ENCODE results near the gene CLASRP. TPM values are rescaled to one million over a fixed set of nuclear protein-coding genes. Genes with fewer than 3 reads are reported as not detected.

The CLASRP gene
- total and polyA plus RNA-seq, 9 of the 15 experiments (the other 6 are each of a cell fraction or from before 2014, with no cell fraction given): 0.94 to 86.3 (median 44.0) TPM

GRCh38 chr19:45090606-45091005 is 51.8 kb downstream of the CLASRP start (continued):
- TF ChIP-seq THAP12 (CRISPR knock-in tag; IDR thresholded peaks at IDR 0.05) (no peak), ZBTB12 (CRISPR knock-in tag; IDR thresholded peaks at IDR 0.05) (no peak), GTF2F1 (IDR thresholded peaks at IDR 0.05; ENCODE audit: low read depth, low read length) (no peak), PKNOX1 (IDR thresholded peaks at IDR 0.05) (no peak), ZNF592 (IDR thresholded peaks at IDR 0.05) (no peak), SP1 (CRISPR knock-in tag; IDR thresholded peaks at IDR 0.05) (no peak), ZNF274 (IDR thresholded peaks at IDR 0.05; ENCODE audit: borderline replicate concordance, low read depth, low read length) (no peak), E2F4 (CRISPR knock-in tag; IDR thresholded peaks at IDR 0.05; ENCODE audit: low read depth) (no peak), PHF20 (IDR thresholded peaks at IDR 0.05; ENCODE audit: partially characterized antibody) (no peak), ZNF3 (CRISPR knock-in tag; IDR thresholded peaks at IDR 0.05) (no peak), JUND (IDR thresholded peaks at IDR 0.05; ENCODE audit: borderline replicate concordance, low read depth, low read length) (no peak), JUND (tag; IDR thresholded peaks at IDR 0.05; ENCODE audit: borderline replicate concordance, low read depth, low read length) (no peak)
